ENCODE data around the gene AMIGO2. TPM values are rescaled to one million over a fixed set of nuclear protein-coding genes. Genes with fewer than 3 reads are reported as not detected.

AMIGO2 gene
- total and polyA plus RNA-seq, 9 donors, result 13.1 to 65.5 (median 29.2) TPM

GRCh38 chr12:47112679-47113078 lies 32.9 kb upstream of the AMIGO2 start:
- intact Hi-C loops (cut with DNase I), result no loop called here
- Histone ChIP-seq H3K27me3 (no peaks in the 10 kb centered on the region), H3K36me3 (no peaks in the 10 kb centered on the region), H3K4me3 (no peak overlapping the region), H3K9me3 (no peaks in the 10 kb centered on the region), H3K27ac (no peak overlapping the region), H3K4me1 (ENCODE audit: insufficient read depth) (no peaks in the 10 kb centered on the region)
- TF ChIP-seq CTCF (IDR thresholded peaks at IDR 0.05), result no peak
- no peak for TF ChIP-seq EP300 (IDR thresholded peaks at IDR 0.05)
- no peak for TF ChIP-seq POLR2A (IDR thresholded peaks at IDR 0.05)
- no peak for DNase-seq
- WGBS, 3 donors, result 88 to 94% (median 94%) methylated on average over 2 of the region's 2 CpGs

GRCh38 chr12:47111854-47112253 lies 32.1 kb upstream of the AMIGO2 start:
- H3K36me3 ChIP-seq, result no peaks in the 10 kb centered on the region
- intact Hi-C loops (cut with DNase I), result no loop called here
- H3K9me3 ChIP-seq, result no peaks in the 10 kb centered on the region
- no peak overlapping the region for H3K27ac ChIP-seq
- H3K4me3 ChIP-seq, result no peak overlapping the region
- H3K4me1 ChIP-seq (ENCODE audit: insufficient read depth), result no peaks in the 10 kb centered on the region
- DNase-seq, result no peak
- WGBS, 3 donors, result 95 to 96% (median 95%) methylated on average over 6 of the region's 6 CpGs
- no peaks in the 10 kb centered on the region for H3K27me3 ChIP-seq
- TF ChIP-seq CTCF (IDR thresholded peaks at IDR 0.05) (no peak), POLR2A (IDR thresholded peaks at IDR 0.05) (no peak), EP300 (IDR thresholded peaks at IDR 0.05) (no peak)

- H3K36me3 ChIP-seq, result no peaks in the 10 kb centered on the region
- H3K27me3 ChIP-seq, result no peaks in the 10 kb centered on the region
- TF ChIP-seq EP300 (IDR thresholded peaks at IDR 0.05), result no peak
- TF ChIP-seq POLR2A (IDR thresholded peaks at IDR 0.05), result no peak
- TF ChIP-seq CTCF (IDR thresholded peaks at IDR 0.05), result no peak
Observed at GRCh38 chr12:47111392-47111778, 31.6 kb upstream of the AMIGO2 start.

GRCh38 chr12:47110718-47111391 lies 31.1 kb upstream of the AMIGO2 start:
- no peaks in the 10 kb centered on the region for H3K9me3 ChIP-seq
- no peak for DNase-seq
- H3K36me3 ChIP-seq, result no peaks in the 10 kb centered on the region
- H3K4me3 ChIP-seq, result no peak overlapping the region
- intact Hi-C loops (cut with DNase I), result no loop called here
- TF ChIP-seq POLR2A (IDR thresholded peaks at IDR 0.05) (no peak), CTCF (IDR thresholded peaks at IDR 0.05) (no peak), EP300 (IDR thresholded peaks at IDR 0.05) (no peak)
- H3K27me3 ChIP-seq, result no peaks in the 10 kb centered on the region
- no peak overlapping the region for H3K27ac ChIP-seq
- WGBS, 3 donors, result 95 to 100% (median 96%) methylated on average over 2 of the region's 2 CpGs
- H3K4me1 ChIP-seq (ENCODE audit: insufficient read depth), result no peaks in the 10 kb centered on the region

More at GRCh38 chr12:47111392-47111778, 31.6 kb upstream of the AMIGO2 start:
- 96 to 100% (median 98%) methylated on average over 2 of the region's 2 CpGs for WGBS, 3 donors
- no peak overlapping the region for H3K4me3 ChIP-seq
- no peaks in the 10 kb centered on the region for H3K4me1 ChIP-seq (ENCODE audit: insufficient read depth)
- no peaks in the 10 kb centered on the region for H3K9me3 ChIP-seq
- no peak for DNase-seq
- intact Hi-C loops (cut with DNase I), result no loop called here
- H3K27ac ChIP-seq, result no peak overlapping the region

All from ovary (tissue), 9 donors.